Adrenal gland (tissue), 12 donors: ENCODE measurements around the gene PTTG1IP. TPM values are rescaled to one million over a fixed set of nuclear protein-coding genes. Genes with fewer than 3 reads are reported as not detected.
A peak's percentile ranks its signal among the peaks of the same experiment; 100 is the strongest.

Source experiments
- DNase-seq, 7 donors: peaks; one replicate each; pipeline ENCODE4 v3.0.0-alpha.2; 2019 to 2020
- H3K27ac ChIP-seq, 5 donors: fragments of 200-600 bp; sonication (generic) in 4 of 5; 1 replicate in 3 of 5; 2 replicates in 2 of 5; pipeline versions ENCODE4 v1.5.1 to v1.8.0; 2016 to 2020; ENCODE audit warnings: mild to moderate bottlenecking in 1 of 5
- H3K27me3 ChIP-seq: fragments of 200-600 bp; 2 replicates; pipeline ENCODE4 v1.8.0; 2021
- H3K36me3 ChIP-seq, 2 donors: fragments of 200-600 bp; replicated peaks in 1 of 2; 1 replicate in 1 of 2; 2 replicates in 1 of 2; pipeline versions ENCODE4 v1.5.1 to v1.8.0; 2018 to 2022
- H3K4me1 ChIP-seq, 2 donors: fragments of 200-600 bp; replicated peaks in 1 of 2; 1 replicate in 1 of 2; 2 replicates in 1 of 2; pipeline versions ENCODE4 v1.5.1 to v1.8.0; 2018 to 2021
- H3K4me3 ChIP-seq, 4 donors: fragments of 200-600 bp; sonication (generic) in 3 of 4; one replicate each; pipeline ENCODE4 v1.5.1; 2016 to 2018
- H3K9me3 ChIP-seq, 3 donors: fragments of 200-600 bp; sonication (generic) in 1 of 3; replicated peaks in 1 of 3; 1 replicate in 2 of 3; 2 replicates in 1 of 3; pipeline versions ENCODE4 v1.5.1 to v1.8.0; 2016 to 2021
- POLR2A ChIP-seq, 2 donors: fragments of 450-650 bp; IDR thresholded peaks; one replicate each; pipeline ENCODE4 v1.6.1; 2017; ENCODE audit warnings: antibody characterized with exemption in 2 of 2, mild to moderate bottlenecking in 2 of 2, moderate library complexity in 1 of 2
- WGBS, 4 donors: extraction: QIAGEN DNeasy Blood & Tissue Kit in 2 of 4; methylation state at CpG; one replicate each; pipeline versions ENCODE4 v1.1.5 to v1.1.7; 2013 to 2017; 5-methylcytosine and 5-hydroxymethylcytosine counted together
- intact Hi-C, 2 donors: fragments of 100-400 bp; cut with DNase I; formaldehyde crosslinking; loops; one replicate each; pipeline versions ENCODE4 v1.14.1 to v1.15.0; 2022 to 2023
- polyA plus RNA-seq, 3 donors: library from polyadenylated mRNA; stranded (reverse); fragments of 200-250 nt in 2 of 3; fragments of 350-450 nt in 1 of 3; fragmentation: Illumina TruSeq in 1 of 3; extraction: RNeasy Lipid Tissue Mini Kit (QIAGEN cat#74804) in 1 of 3; gene quantifications; one replicate each; pipeline ENCODE4 v1.2.3, GENCODE V29; 2013 to 2014
- total RNA-seq, 9 donors: library from RNA; depleted of rRNA in 4 of 9; stranded (reverse); fragments of >200 nt in 4 of 9; fragments of 120-200 nt in 1 of 9; fragmentation: NEBNext Ultra II Directional in 1 of 9; extraction: Animal tissue kit (Norgen Biotek cat#: 25700) in 1 of 9; gene quantifications; one replicate each; pipeline versions ENCODE4 v1.1.0 to v1.2.4, GENCODE V29; 2013 to 2023
- TF ChIP-seq, protein P1 (sequence below), 6 experiments: fragments of 450-650 bp in 4 of 6; fragments of 200-600 bp in 2 of 6; sonication (generic) in 1 of 6; IDR thresholded peaks; 1 replicate in 5 of 6; 2 replicates in 1 of 6; pipeline versions ENCODE4 v1.5.1 to v1.8.0; 2016 to 2021; ENCODE audit warnings: antibody characterized with exemption in 6 of 6, mild to moderate bottlenecking in 2 of 6, moderate library complexity in 1 of 6
- donor health status: healthy with polysubstance abuse.
- donor health status: Bipolar disorder and iron deficiency.
- donor health status: DM: yes; HTN: yes; CAD: no.
- donor health status: DM: no; HTN: no; CAD: no.
- donor health status: DM: no; HTN: no; CAD: no.
- donor health status: DM: yes; HTN: yes; CAD: no.

PTTG1IP gene
- total and polyA plus RNA-seq, 12 donors = 110 to 467 (median 215) TPM

DNA sequence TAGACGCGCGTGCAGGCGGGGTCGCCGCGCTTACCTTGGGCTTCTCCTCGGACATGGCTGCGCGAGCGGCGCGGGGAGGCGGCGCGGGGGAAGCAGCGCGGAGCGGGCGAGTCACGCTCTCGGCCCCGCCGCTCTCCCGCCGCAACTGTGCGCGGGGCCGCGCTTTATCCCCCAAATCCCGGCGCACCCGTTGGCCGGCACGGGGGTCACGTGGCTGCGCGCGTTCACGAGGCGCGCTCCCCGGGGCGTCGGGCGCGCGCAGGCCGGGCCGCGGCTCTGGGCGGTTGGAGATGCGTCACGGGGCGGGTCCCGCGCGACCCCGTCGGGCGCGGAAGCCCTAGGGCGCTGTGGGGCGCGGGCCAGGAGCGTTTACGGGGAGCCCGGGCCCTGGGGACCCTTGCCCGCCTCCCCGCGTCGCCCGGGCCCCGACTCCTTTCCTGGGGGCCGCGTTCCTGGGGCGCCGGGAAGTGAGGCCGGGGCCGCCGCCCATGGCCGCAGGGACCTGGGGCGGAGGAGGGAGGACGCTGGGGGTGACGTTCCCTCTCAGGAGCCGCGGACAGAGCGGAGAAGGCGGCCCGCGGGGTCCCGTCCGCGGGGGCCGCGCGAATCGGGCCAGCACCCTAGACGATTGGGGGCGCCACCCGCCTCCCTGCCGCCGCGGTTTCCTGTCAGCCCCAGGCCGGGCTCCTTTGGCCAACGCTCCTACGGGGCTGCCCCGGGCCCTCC, 55.4 kb downstream of the PTTG1IP start, which contains the start of gene SUMO3:
Gene SUMO3 (minus strand): TSS at position 149 of the 726 bp plus-strand sequence. CDS start 94 bp downstream, at position 55.
- 0 to 4% (median 1%) methylated on average over 14 to 105 of the region's 108 CpGs; no CpG with 5 or more reads in 1 of the 4 donors for WGBS, 4 donors

GRCh38 chr21:44817506-44817880, 56.0 kb downstream of the PTTG1IP start:
- Histone ChIP-seq H3K4me3 (peak overlapping the region in 2 of 4 donors; percentile 53 to 83), H3K9me3 (peaks cover 0 to 4% (median 0%) of the 10 kb centered on the region in 3 donors), H3K27me3 (no peaks in the 10 kb centered on the region), H3K4me1 (peaks cover 8 to 14% of the 10 kb centered on the region in 2 donors), H3K27ac (peak overlapping the region in 2 of 5 donors; percentile 80 to 95), H3K36me3 (peaks cover 0 to 12% of the 10 kb centered on the region in 2 donors)
- DNase-seq = peak; percentile 90 to 95 (median 91)
- 1 to 4% (median 2%) methylated on average over 7 to 41 of the region's 43 CpGs; no CpG with 5 or more reads in 1 of the 4 donors for WGBS, 4 donors
- intact Hi-C loops = loop anchor here in 1 of 2 donors (5.0 kb wide), 1 partner anchor 55 kb away; the partner anchor contains the start of gene PTTG1IP
- TF ChIP-seq, protein P1, sequence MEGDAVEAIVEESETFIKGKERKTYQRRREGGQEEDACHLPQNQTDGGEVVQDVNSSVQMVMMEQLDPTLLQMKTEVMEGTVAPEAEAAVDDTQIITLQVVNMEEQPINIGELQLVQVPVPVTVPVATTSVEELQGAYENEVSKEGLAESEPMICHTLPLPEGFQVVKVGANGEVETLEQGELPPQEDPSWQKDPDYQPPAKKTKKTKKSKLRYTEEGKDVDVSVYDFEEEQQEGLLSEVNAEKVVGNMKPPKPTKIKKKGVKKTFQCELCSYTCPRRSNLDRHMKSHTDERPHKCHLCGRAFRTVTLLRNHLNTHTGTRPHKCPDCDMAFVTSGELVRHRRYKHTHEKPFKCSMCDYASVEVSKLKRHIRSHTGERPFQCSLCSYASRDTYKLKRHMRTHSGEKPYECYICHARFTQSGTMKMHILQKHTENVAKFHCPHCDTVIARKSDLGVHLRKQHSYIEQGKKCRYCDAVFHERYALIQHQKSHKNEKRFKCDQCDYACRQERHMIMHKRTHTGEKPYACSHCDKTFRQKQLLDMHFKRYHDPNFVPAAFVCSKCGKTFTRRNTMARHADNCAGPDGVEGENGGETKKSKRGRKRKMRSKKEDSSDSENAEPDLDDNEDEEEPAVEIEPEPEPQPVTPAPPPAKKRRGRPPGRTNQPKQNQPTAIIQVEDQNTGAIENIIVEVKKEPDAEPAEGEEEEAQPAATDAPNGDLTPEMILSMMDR (IDR thresholded peaks at IDR 0.05) = no peak
- TF ChIP-seq POLR2A (IDR thresholded peaks at IDR 0.05) = no peak

More for the DNA sequence above, 55.4 kb downstream of the PTTG1IP start, which contains the start of gene SUMO3:
- Histone ChIP-seq H3K4me1 (peaks cover 8 to 14% of the 10 kb centered on the region in 2 donors), H3K27me3 (no peaks in the 10 kb centered on the region), H3K36me3 (peaks cover 0 to 9% of the 10 kb centered on the region in 2 donors), H3K27ac (peak within 1 kb of the TSS in 4 of 5 donors; percentile 43 to 95 (median 76)), H3K9me3 (peaks cover 0 to 10% (median 0%) of the 10 kb centered on the region in 3 donors), H3K4me3 (peak within 1 kb of the TSS in 3 of 4 donors; percentile 5 to 83 (median 53))
- intact Hi-C loops = loop anchor here in 1 of 2 donors (5.0 kb wide), 1 partner anchor 54 kb away; the partner anchor contains the start of gene PTTG1IP
- peak; percentile 69 to 84 (median 75) for DNase-seq
- TF ChIP-seq, protein P1 (IDR thresholded peaks at IDR 0.05) = no peak
- TF ChIP-seq POLR2A (IDR thresholded peaks at IDR 0.05) = peak; percentile 83 to 87

GRCh38 chr21:44816761-44817505, 56.6 kb downstream of the PTTG1IP start:
- 53 to 68% (median 61%) methylated on average over 40 to 57 of the region's 57 CpGs for WGBS, 4 donors

More at GRCh38 chr21:44816761-44817505, 56.6 kb downstream of the PTTG1IP start:
- Histone ChIP-seq H3K4me1 (peaks cover 8 to 14% of the 10 kb centered on the region in 2 donors), H3K4me3 (peak overlapping the region in 2 of 4 donors; percentile 53 to 83), H3K36me3 (peaks cover 0 to 12% of the 10 kb centered on the region in 2 donors), H3K27me3 (no peaks in the 10 kb centered on the region), H3K27ac (peak overlapping the region in 2 of 5 donors; percentile 3 to 95), H3K9me3 (no peaks in the 10 kb centered on the region)
- DNase-seq = peak in 4 of 7 donors; percentile 33 to 51 (median 36)
- TF ChIP-seq, protein P1 (IDR thresholded peaks at IDR 0.05) = no peak
- no peak for TF ChIP-seq POLR2A (IDR thresholded peaks at IDR 0.05)
- intact Hi-C loops = loop anchor here in 1 of 2 donors (5.0 kb wide), 1 partner anchor 55 kb away; the partner anchor contains the start of gene PTTG1IP
